GM10248 (cell line): ENCODE measurements around the gene ARHGEF11.
A peak's percentile ranks its signal among the peaks of the same experiment; 100 is the strongest.

Source experiments
- CTCF ChIA-PET: fragments of 300-600 bp; sonication (Branson Sonifier 250); formaldehyde crosslinking; extraction: SDS; loops from one replicate; lab custom pipeline; 2021; ENCODE audit warnings: antibody characterized with exemption; lab: Yijun Ruan, JAX
- POLR2A ChIA-PET: fragments of 350-650 bp; sonication (Branson Sonifier 250); formaldehyde crosslinking; extraction: SDS; loops from one replicate; lab custom pipeline; 2020; ENCODE audit warnings: antibody characterized with exemption; lab: Yijun Ruan, JAX
- DNase-seq: peaks from one replicate; pipeline ENCODE4 v3.0.0; 2012; ENCODE audit errors: extremely low spot score
- CTCF ChIP-seq: IDR thresholded peaks from 2 replicates; pipeline ENCODE4 v1.5.1; 2012; ENCODE audit warnings: mild to moderate bottlenecking, low read depth; ENCODE audit errors: extremely low read depth, missing control alignments, control extremely low read depth

The ARHGEF11 gene

GRCh38 chr1:157090196-157090647 lies 44.7 kb upstream of the ARHGEF11 start:
- ChIA-PET CTCF (interaction anchor here (0.6 to 10.0 kb wide), 51 partner anchors 9 to 1239 kb away, joined by 3 to 567 read pairs (median 5); partner anchors contain the start of gene ETV3L), POLR2A (interaction anchor here (0.6 to 1.3 kb wide), 3 partner anchors 36 to 66 kb away, joined by 3 to 4 read pairs (median 3); no protein-coding TSS in a partner anchor)
- peak; percentile 91 for TF ChIP-seq CTCF
- peak; percentile 87 for DNase-seq

GRCh38 chr1:157089789-157090188 lies 44.2 kb upstream of the ARHGEF11 start:
- TF ChIP-seq CTCF = no peak
- CTCF ChIA-PET = interaction anchor here (0.6 to 10.0 kb wide), 50 partner anchors 9 to 1240 kb away, joined by 3 to 567 read pairs (median 6); partner anchors contain the start of gene ETV3L
- DNase-seq = no peak
- POLR2A ChIA-PET = interaction anchor here (0.6 to 1.3 kb wide), 3 partner anchors 35 to 67 kb away, joined by 3 to 4 read pairs (median 3); no protein-coding TSS in a partner anchor

GRCh38 chr1:157088607-157089006 lies 43.1 kb upstream of the ARHGEF11 start:
- ChIA-PET POLR2A (no interaction called here), CTCF (interaction anchor here (1.1 to 10.0 kb wide), 10 partner anchors 8 to 410 kb away, joined by 3 to 567 read pairs (median 8); no protein-coding TSS in a partner anchor)
- no peak for TF ChIP-seq CTCF
- DNase-seq = no peak

GRCh38 chr1:157087030-157087429 lies 41.5 kb upstream of the ARHGEF11 start:
- POLR2A ChIA-PET = no interaction called here
- TF ChIP-seq CTCF = no peak
- CTCF ChIA-PET = interaction anchor here (1.1 to 10.0 kb wide), 6 partner anchors 16 to 87 kb away, joined by 3 to 567 read pairs (median 3); no protein-coding TSS in a partner anchor
- DNase-seq = no peak

GRCh38 chr1:157086299-157086698 lies 40.8 kb upstream of the ARHGEF11 start:
- POLR2A ChIA-PET = no interaction called here
- no peak for DNase-seq
- CTCF ChIA-PET = interaction anchor here (0.8 to 10.0 kb wide), 3 partner anchors 12 to 74 kb away, joined by 3 to 567 read pairs (median 3); no protein-coding TSS in a partner anchor
- TF ChIP-seq CTCF = no peak

- no peak for DNase-seq
- CTCF ChIA-PET = interaction anchor here (10.0 kb wide), 1 partner anchor 67 kb away, joined by 567 read pairs; no protein-coding TSS in a partner anchor
- no peak for TF ChIP-seq CTCF
- POLR2A ChIA-PET = no interaction called here
Observed at GRCh38 chr1:157085421-157085820, 39.9 kb upstream of the ARHGEF11 start.
